Measurements from ENCODE around the gene SFRP5.

SFRP5 gene

GRCh38 chr10:97785731-97786130, 13.9 kb upstream of the SFRP5 start:
- no peak for DNase-seq (ENCODE audit: low read depth in 3 of 3)

- DNase-seq (ENCODE audit: low read depth in 3 of 3), result no peak
Measured at GRCh38 chr10:97785231-97785630, 13.4 kb upstream of the SFRP5 start.

GRCh38 chr10:97784200-97784810, 12.5 kb upstream of the SFRP5 start:
- DNase-seq (ENCODE audit: low read depth in 3 of 3), result no peak

- DNase-seq (ENCODE audit: low read depth in 3 of 3), result no peak
Measured at GRCh38 chr10:97782455-97783228, 10.8 kb upstream of the SFRP5 start.

GRCh38 chr10:97781618-97782331, 10.0 kb upstream of the SFRP5 start:
- no peak for DNase-seq (ENCODE audit: low read depth in 3 of 3)

GRCh38 chr10:97780841-97781617, 9.2 kb upstream of the SFRP5 start:
- DNase-seq (ENCODE audit: low read depth in 3 of 3), result no peak

GRCh38 chr10:97779975-97780374, 8.2 kb upstream of the SFRP5 start:
- no peak for DNase-seq (ENCODE audit: low read depth in 3 of 3)

- DNase-seq (ENCODE audit: low read depth in 3 of 3), result no peak
Measured at GRCh38 chr10:97779492-97779891, 7.7 kb upstream of the SFRP5 start.

GRCh38 chr10:97778452-97779302, 6.9 kb upstream of the SFRP5 start:
- DNase-seq (ENCODE audit: low read depth in 3 of 3), result no peak

- no peak for DNase-seq (ENCODE audit: low read depth in 3 of 3)
Measured at GRCh38 chr10:97777143-97777542, 5.3 kb upstream of the SFRP5 start.

GRCh38 chr10:97774811-97775294, 3.1 kb upstream of the SFRP5 start:
- no peak for DNase-seq (ENCODE audit: low read depth in 3 of 3)

- no peak for DNase-seq (ENCODE audit: low read depth in 3 of 3)
Measured at GRCh38 chr10:97773096-97773495, 1.3 kb upstream of the SFRP5 start.

GRCh38 chr10:97771055-97771891, 526 bp downstream of the SFRP5 start:
- no peak for DNase-seq (ENCODE audit: low read depth in 3 of 3)

- no peak for DNase-seq (ENCODE audit: low read depth in 3 of 3)
Measured at GRCh38 chr10:97770255-97770654, 1.5 kb downstream of the SFRP5 start.

GRCh38 chr10:97768322-97769315, 3.2 kb downstream of the SFRP5 start:
- DNase-seq (ENCODE audit: low read depth in 3 of 3), result no peak

- DNase-seq (ENCODE audit: low read depth in 3 of 3), result no peak
Measured at GRCh38 chr10:97766996-97767924, 4.5 kb downstream of the SFRP5 start.

- no peak for DNase-seq (ENCODE audit: low read depth in 3 of 3)
Measured at GRCh38 chr10:97766106-97766810, 5.5 kb downstream of the SFRP5 start.
